GM23338 (cell line): ENCODE measurements around the gene PRTFDC1.
"Not testable (repeated sequence)": the region's sequence is repeated elsewhere in the genome, so short reads cannot be mapped to it uniquely, and the experiment has no call there.

Experiments
- CTCF ChIP-seq, 2 experiments: fragments of 200-600 bp in 1 of 2; sonication (generic) in 1 of 2; conservative IDR thresholded peaks; 2 replicates each; pipeline versions ENCODE4 v1.5.1 to v1.6.1; 2016 to 2017; ENCODE audit warnings: antibody characterized with exemption in 2 of 2, low read depth in 2 of 2, mild to moderate bottlenecking in 2 of 2, moderate library complexity in 1 of 2
- EZH2phosphoT487 ChIP-seq: fragments of 200-600 bp; sonication (generic); IDR thresholded peaks from one replicate; pipeline ENCODE4 v1.8.1; 2018; ENCODE audit warnings: antibody characterized with exemption; ENCODE audit not compliant: unreplicated experiment
- REST ChIP-seq: IDR thresholded peaks from one replicate; pipeline ENCODE4 v1.6.1; 2018; ENCODE audit warnings: antibody characterized with exemption; ENCODE audit not compliant: unreplicated experiment

GRCh38 chr10:24922222-24922868 is 30.1 kb downstream of the PRTFDC1 start:
- not testable (repeated sequence) for TF ChIP-seq CTCF (conservative IDR thresholded peaks at IDR 0.05; ENCODE audit: low read depth in 2 of 2); REST; EZH2phosphoT487
